SK-N-MC (cell line): ENCODE measurements around the gene CTNNA1.

Experiments
- EZH2 ChIP-seq: fragments of 200-600 bp; sonication (generic); IDR thresholded peaks from one replicate; pipeline ENCODE4 v1.6.1; 2017; ENCODE audit warnings: antibody characterized with exemption
- FOXP2 ChIP-seq: optimal IDR thresholded peaks from 2 replicates; pipeline ENCODE3; 2011; ENCODE audit warnings: mild to moderate bottlenecking, moderate library complexity; ENCODE audit not compliant: insufficient read depth; ENCODE audit errors: extremely low read length, control extremely low read depth

- TF ChIP-seq FOXP2, result no peak
- no peak for TF ChIP-seq EZH2
These were observed 171.9 kb downstream of the CTNNA1 start for GRCh38 chr5:138925090-138925635.
